Activated CD4-positive, alpha-beta T cell treated with anti-CD3 and anti-CD28 coated beads for 36 hours (primary cell): ENCODE data around the gene GJA3. TPM values are rescaled to one million over a fixed set of nuclear protein-coding genes. Genes with fewer than 3 reads are reported as not detected.
"Not testable (repeated sequence)": the region's sequence is repeated elsewhere in the genome, so short reads cannot be mapped to it uniquely, and the experiment has no call there.

Source experiments
- ATAC-seq: fragments of 200-7000 bp; cut with Tn5 transposase; one replicate; pipeline ENCODE4 v1.10.0; 2021; ENCODE audit warnings: mild to moderate bottlenecking, moderate library complexity
- CTCF ChIA-PET: fragments of 350-600 bp; sonication (Branson Sonifier 250); formaldehyde crosslinking; loops from one replicate; lab custom pipeline; 2021; ENCODE audit warnings: antibody characterized with exemption; lab: Charles Lee
- POLR2A ChIA-PET: fragments of 350-600 bp; sonication (Branson Sonifier 250); formaldehyde crosslinking; loops from one replicate; lab custom pipeline; 2021; ENCODE audit warnings: antibody characterized with exemption, inconsistent platforms; lab: Charles Lee
- DNase-seq: peaks from one replicate; pipeline ENCODE4 v3.0.0-alpha.2; 2020
- H3K27ac Mint-ChIP-seq: one replicate; pipeline ENCODE4 v1.8.0; 2021; ENCODE audit warnings: mixed read lengths
- H3K27me3 Mint-ChIP-seq: one replicate; pipeline ENCODE4 v1.8.0; 2021; ENCODE audit warnings: mixed read lengths
- H3K36me3 Mint-ChIP-seq: one replicate; pipeline ENCODE4 v1.8.0; 2021; ENCODE audit warnings: low read depth, mixed read lengths
- H3K4me1 Mint-ChIP-seq: one replicate; pipeline ENCODE4 v1.8.0; 2021; ENCODE audit warnings: mixed read lengths
- H3K4me3 Mint-ChIP-seq: one replicate; pipeline ENCODE4 v1.8.0; 2021; ENCODE audit warnings: mild to moderate bottlenecking, moderate library complexity, mixed read lengths
- H3K9me3 Mint-ChIP-seq: one replicate; pipeline ENCODE4 v1.8.0; 2021; ENCODE audit warnings: low read depth, mixed read lengths
- intact Hi-C, 2 experiments: fragments of 100-400 bp; cut with DNase I in 1 of 2; cut with micrococcal nuclease in 1 of 2; formaldehyde crosslinking; loops; one replicate each; pipeline versions ENCODE4 v1.14.2 to v1.15.1; 2022 to 2024; cut with DNase I, micrococcal nuclease
- total RNA-seq, 2 experiments: library from RNA; stranded (reverse); gene quantifications; one replicate each; pipeline ENCODE4 v1.2.3, GENCODE V29; 2021

The GJA3 gene
- total RNA-seq, 2 experiments from 2014 or later: 0.26 to 0.32 TPM

- ChIA-PET POLR2A (no interaction called here), CTCF (interaction anchor here (0.8 to 1.7 kb wide), 3 partner anchors 210 to 423 kb away, joined by 3 read pairs; no protein-coding TSS in a partner anchor)
- H3K27ac Mint-ChIP-seq: no peak overlapping the region
- no peaks in the 10 kb centered on the region for H3K36me3 Mint-ChIP-seq
- intact Hi-C loops: loop anchor here in 1 of 2 experiments (10.0 kb wide), 1 partner anchor 821 kb away; no protein-coding TSS in a partner anchor
- peaks cover 6% of the 10 kb centered on the region for H3K4me1 Mint-ChIP-seq
- no peaks in the 10 kb centered on the region for H3K9me3 Mint-ChIP-seq
- peaks cover 42% of the 10 kb centered on the region for H3K27me3 Mint-ChIP-seq
- no peak for ATAC-seq
- DNase-seq: no peak
- H3K4me3 Mint-ChIP-seq: no peak overlapping the region
These were observed 4.8 kb upstream of the GJA3 start for GRCh38 chr13:20165417-20166257.

GRCh38 chr13:20161951-20162300 lies 1.1 kb upstream of the GJA3 start:
- Mint-ChIP-seq H3K9me3 (no peaks in the 10 kb centered on the region), H3K4me3 (peak overlapping the region; percentile 66), H3K36me3 (no peaks in the 10 kb centered on the region), H3K27ac (no peak overlapping the region), H3K4me1 (peaks cover 15% of the 10 kb centered on the region), H3K27me3 (peaks cover 46% of the 10 kb centered on the region)
- CTCF ChIA-PET: interaction anchor here (0.6 to 1.3 kb wide), 4 partner anchors 19 to 67 kb away, joined by 3 to 4 read pairs (median 4); no protein-coding TSS in a partner anchor
- intact Hi-C loops: loop anchor here (1.0 to 10.0 kb wide), 6 partner anchors 25 to 817 kb away; no protein-coding TSS in a partner anchor
- POLR2A ChIA-PET: no interaction called here
- ATAC-seq (no peak), DNase-seq (no peak)

- Mint-ChIP-seq H3K27me3 (peaks cover 42% of the 10 kb centered on the region), H3K4me3 (peak overlapping the region; percentile 75), H3K4me1 (peaks cover 15% of the 10 kb centered on the region), H3K9me3 (no peaks in the 10 kb centered on the region), H3K27ac (no peak overlapping the region), H3K36me3 (no peaks in the 10 kb centered on the region)
- intact Hi-C loops: loop anchor here (1.0 to 10.0 kb wide), 2 partner anchors 297 to 817 kb away; no protein-coding TSS in a partner anchor
- ATAC-seq: peak; percentile 33
- ChIA-PET POLR2A (no interaction called here), CTCF (interaction anchor here (0.6 to 2.3 kb wide), 6 partner anchors 19 to 100 kb away, joined by 3 to 5 read pairs (median 4); no protein-coding TSS in a partner anchor)
- peak; percentile 76 for DNase-seq
These were observed 561 bp upstream of the GJA3 start for GRCh38 chr13:20161275-20161950.

GRCh38 chr13:20159646-20160305 lies 1.1 kb downstream of the GJA3 start:
- DNase-seq (no peak), ATAC-seq (no peak)
- Mint-ChIP-seq H3K4me1 (peaks cover 15% of the 10 kb centered on the region), H3K27me3 (peaks cover 37% of the 10 kb centered on the region), H3K27ac (no peak overlapping the region), H3K9me3 (no peaks in the 10 kb centered on the region), H3K36me3 (no peaks in the 10 kb centered on the region), H3K4me3 (peak overlapping the region; percentile 75)
- intact Hi-C loops: loop anchor here (1.0 to 10.0 kb wide), 2 partner anchors 20 to 815 kb away; no protein-coding TSS in a partner anchor
- CTCF ChIA-PET: interaction anchor here (0.6 to 2.3 kb wide), 11 partner anchors 10 to 781 kb away, joined by 3 to 6 read pairs (median 3); no protein-coding TSS in a partner anchor
- POLR2A ChIA-PET: no interaction called here

GRCh38 chr13:20157151-20157796 lies 3.6 kb downstream of the GJA3 start:
- Mint-ChIP-seq H3K9me3 (no peaks in the 10 kb centered on the region), H3K27ac (no peak overlapping the region), H3K36me3 (no peaks in the 10 kb centered on the region), H3K4me1 (peaks cover 11% of the 10 kb centered on the region), H3K27me3 (peaks cover 33% of the 10 kb centered on the region), H3K4me3 (no peak overlapping the region)
- intact Hi-C loops: no loop called here
- ChIA-PET POLR2A (interaction anchor here (0.6 to 0.7 kb wide), 2 partner anchors 30 to 37 kb away, joined by 3 to 4 read pairs; no protein-coding TSS in a partner anchor), CTCF (interaction anchor here (0.6 to 1.0 kb wide), 5 partner anchors 10 to 1516 kb away, joined by 3 to 4 read pairs (median 3); no protein-coding TSS in a partner anchor)
- no peak for DNase-seq
- no peak for ATAC-seq

GRCh38 chr13:20156702-20157101 lies 4.2 kb downstream of the GJA3 start:
- DNase-seq: no peak
- peaks cover 28% of the 10 kb centered on the region for H3K27me3 Mint-ChIP-seq
- intact Hi-C loops: no loop called here
- H3K4me1 Mint-ChIP-seq: peaks cover 9% of the 10 kb centered on the region
- no peak overlapping the region for H3K4me3 Mint-ChIP-seq
- no peak overlapping the region for H3K27ac Mint-ChIP-seq
- no peak for ATAC-seq
- POLR2A ChIA-PET: interaction anchor here (0.6 kb wide), 1 partner anchor 30 kb away, joined by 4 read pairs; no protein-coding TSS in a partner anchor
- H3K9me3 Mint-ChIP-seq: no peaks in the 10 kb centered on the region
- no peaks in the 10 kb centered on the region for H3K36me3 Mint-ChIP-seq
- CTCF ChIA-PET: interaction anchor here (0.5 to 1.0 kb wide), 7 partner anchors 10 to 1516 kb away, joined by 3 to 4 read pairs (median 3); no protein-coding TSS in a partner anchor

GRCh38 chr13:20153290-20153689 lies 7.6 kb downstream of the GJA3 start:
- DNase-seq, H3K9me3 Mint-ChIP-seq, H3K27ac Mint-ChIP-seq, H3K4me1 Mint-ChIP-seq, H3K36me3 Mint-ChIP-seq, intact Hi-C loops, H3K4me3 Mint-ChIP-seq, ATAC-seq: not testable (repeated sequence)
- H3K27me3 Mint-ChIP-seq: peaks cover 26% of the 10 kb centered on the region
- ChIA-PET POLR2A (interaction anchor here (1.0 kb wide), 1 partner anchor 10 kb away, joined by 3 read pairs; no protein-coding TSS in a partner anchor), CTCF (interaction anchor here (0.6 kb wide), 1 partner anchor 52 kb away, joined by 3 read pairs; no protein-coding TSS in a partner anchor)

GRCh38 chr13:20151612-20152011 lies 9.2 kb downstream of the GJA3 start:
- no peak for DNase-seq
- H3K4me3 Mint-ChIP-seq: no peak overlapping the region
- intact Hi-C loops: no loop called here
- H3K36me3 Mint-ChIP-seq: no peaks in the 10 kb centered on the region
- H3K9me3 Mint-ChIP-seq: no peaks in the 10 kb centered on the region
- H3K27ac Mint-ChIP-seq: no peak overlapping the region
- peaks cover 24% of the 10 kb centered on the region for H3K27me3 Mint-ChIP-seq
- ChIA-PET CTCF (interaction anchor here (0.9 to 1.2 kb wide), 2 partner anchors 168 to 342 kb away, joined by 3 read pairs; no protein-coding TSS in a partner anchor), POLR2A (interaction anchor here (0.7 kb wide), 2 partner anchors 349 to 742 kb away, joined by 3 read pairs; no protein-coding TSS in a partner anchor)
- H3K4me1 Mint-ChIP-seq: no peaks in the 10 kb centered on the region
- ATAC-seq: no peak

GRCh38 chr13:20151016-20151415 lies 9.8 kb downstream of the GJA3 start:
- Mint-ChIP-seq H3K9me3 (no peaks in the 10 kb centered on the region), H3K4me1 (no peaks in the 10 kb centered on the region), H3K27me3 (peaks cover 24% of the 10 kb centered on the region), H3K4me3 (no peak overlapping the region), H3K36me3 (no peaks in the 10 kb centered on the region), H3K27ac (no peak overlapping the region)
- ChIA-PET POLR2A (no interaction called here), CTCF (no interaction called here)
- intact Hi-C loops: no loop called here
- ATAC-seq (no peak), DNase-seq (no peak)

GRCh38 chr13:20150561-20150960 lies 10.3 kb downstream of the GJA3 start:
- DNase-seq (no peak), ATAC-seq (no peak)
- intact Hi-C loops: no loop called here
- ChIA-PET POLR2A (no interaction called here), CTCF (no interaction called here)
- no peak overlapping the region for H3K27ac Mint-ChIP-seq
- no peaks in the 10 kb centered on the region for H3K36me3 Mint-ChIP-seq
- H3K4me1 Mint-ChIP-seq: no peaks in the 10 kb centered on the region
- H3K9me3 Mint-ChIP-seq: no peaks in the 10 kb centered on the region
- H3K27me3 Mint-ChIP-seq: peaks cover 22% of the 10 kb centered on the region
- no peak overlapping the region for H3K4me3 Mint-ChIP-seq
